ENCODE results near the gene CHRDL1.
"Not testable (repeated sequence)": the region's sequence is repeated elsewhere in the genome, so short reads cannot be mapped to it uniquely, and the experiment has no call there.

CHRDL1 gene, protein sequence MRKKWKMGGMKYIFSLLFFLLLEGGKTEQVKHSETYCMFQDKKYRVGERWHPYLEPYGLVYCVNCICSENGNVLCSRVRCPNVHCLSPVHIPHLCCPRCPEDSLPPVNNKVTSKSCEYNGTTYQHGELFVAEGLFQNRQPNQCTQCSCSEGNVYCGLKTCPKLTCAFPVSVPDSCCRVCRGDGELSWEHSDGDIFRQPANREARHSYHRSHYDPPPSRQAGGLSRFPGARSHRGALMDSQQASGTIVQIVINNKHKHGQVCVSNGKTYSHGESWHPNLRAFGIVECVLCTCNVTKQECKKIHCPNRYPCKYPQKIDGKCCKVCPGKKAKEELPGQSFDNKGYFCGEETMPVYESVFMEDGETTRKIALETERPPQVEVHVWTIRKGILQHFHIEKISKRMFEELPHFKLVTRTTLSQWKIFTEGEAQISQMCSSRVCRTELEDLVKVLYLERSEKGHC

DNA sequence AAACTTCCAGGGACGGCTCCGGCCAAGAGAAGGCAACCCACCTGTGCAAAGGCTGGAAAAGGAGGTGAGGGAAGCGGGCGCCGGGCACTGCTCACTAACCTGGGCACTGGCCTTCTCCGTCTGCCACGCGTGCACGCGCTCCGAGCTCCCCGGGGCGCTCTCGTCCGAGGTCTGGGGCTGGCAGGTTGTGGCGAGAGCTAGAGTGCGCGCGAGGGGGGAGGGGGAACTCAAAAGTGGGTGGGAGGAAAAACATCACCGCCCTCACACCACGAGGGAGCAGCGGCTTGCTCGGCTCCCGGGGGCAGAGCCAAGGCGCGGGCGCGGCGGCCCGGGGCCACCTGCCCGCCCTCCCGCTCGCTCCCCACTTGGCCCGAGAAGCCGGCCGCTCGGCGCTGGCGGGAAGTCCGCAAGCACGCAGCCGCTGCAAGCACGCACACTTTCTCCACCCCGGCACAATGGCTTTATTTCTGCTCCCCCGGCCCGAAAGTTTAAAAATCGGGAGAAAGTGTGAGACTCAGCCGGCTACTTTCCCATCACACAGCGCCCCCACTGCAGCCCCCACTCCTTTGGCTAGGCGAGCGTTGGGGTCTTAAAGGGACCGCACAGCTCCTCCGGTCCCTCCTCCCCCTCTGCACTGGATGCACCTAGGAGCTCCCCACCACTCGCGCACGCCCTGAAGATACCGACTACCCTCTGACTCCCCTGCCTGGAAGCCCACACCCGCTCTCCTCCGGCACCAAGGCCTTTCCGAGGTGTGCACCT, at the start of gene CHRDL1:
Gene CHRDL1 (minus strand): TSS at position 173 of the 762 bp plus-strand sequence. CDS start 3,636 bp downstream, outside the sequence.
- DNase-seq (ENCODE audit: low read depth in 2 of 2) = no peak

- no peak for DNase-seq (ENCODE audit: low read depth in 2 of 2)
Observed at GRCh38 chrX:110836982-110837381, 41.4 kb upstream of the CHRDL1 start.

DNA sequence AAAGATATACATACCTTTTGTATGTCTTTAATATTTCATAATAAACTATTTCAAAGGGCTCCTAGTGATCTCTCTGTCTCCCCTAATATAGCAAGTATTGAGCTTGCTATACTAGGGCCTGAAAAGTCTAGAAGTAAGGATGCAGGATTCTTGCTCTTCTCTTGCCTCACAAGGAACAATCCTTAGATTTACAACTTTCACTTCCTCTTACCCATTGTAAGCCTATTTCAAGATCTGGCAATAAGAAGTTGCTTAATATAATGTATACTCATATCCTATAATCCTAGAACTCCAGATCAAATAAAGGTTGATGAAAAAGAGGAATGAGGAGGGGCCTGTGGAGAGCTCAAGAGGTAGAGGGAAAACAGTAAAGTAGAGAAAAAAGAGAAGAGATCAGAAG, 40.8 kb upstream of the CHRDL1 start:
- DNase-seq (ENCODE audit: low read depth in 2 of 2) = no peak

- no peak for DNase-seq (ENCODE audit: low read depth in 2 of 2)
Observed at GRCh38 chrX:110836001-110836400, 40.4 kb upstream of the CHRDL1 start.

DNA sequence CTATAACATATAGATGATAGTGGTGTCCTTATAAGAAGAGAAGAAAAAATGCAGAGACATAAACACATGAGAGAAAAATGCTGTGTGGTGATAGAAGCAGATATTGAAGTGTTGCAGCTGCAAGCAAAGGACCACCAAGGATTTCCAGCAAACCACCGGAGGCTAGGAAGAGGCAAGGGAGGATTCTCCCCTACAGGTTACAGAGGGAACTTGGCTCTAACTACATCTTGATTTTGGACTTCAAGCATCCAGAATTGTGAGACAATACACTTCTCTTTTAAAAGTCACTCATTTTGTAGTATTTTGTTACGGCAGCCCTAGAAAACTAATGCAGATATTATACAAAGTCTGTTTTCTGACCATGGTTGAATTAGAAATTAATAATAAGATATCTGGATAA, 30.4 kb upstream of the CHRDL1 start:
- DNase-seq (ENCODE audit: low read depth in 2 of 2) = no peak

- not testable (repeated sequence) for DNase-seq (ENCODE audit: low read depth in 2 of 2)
Observed at GRCh38 chrX:110816543-110816942, 20.9 kb upstream of the CHRDL1 start.

GRCh38 chrX:110806145-110806544, 10.5 kb upstream of the CHRDL1 start:
- DNase-seq (ENCODE audit: low read depth in 2 of 2) = no peak

DNA sequence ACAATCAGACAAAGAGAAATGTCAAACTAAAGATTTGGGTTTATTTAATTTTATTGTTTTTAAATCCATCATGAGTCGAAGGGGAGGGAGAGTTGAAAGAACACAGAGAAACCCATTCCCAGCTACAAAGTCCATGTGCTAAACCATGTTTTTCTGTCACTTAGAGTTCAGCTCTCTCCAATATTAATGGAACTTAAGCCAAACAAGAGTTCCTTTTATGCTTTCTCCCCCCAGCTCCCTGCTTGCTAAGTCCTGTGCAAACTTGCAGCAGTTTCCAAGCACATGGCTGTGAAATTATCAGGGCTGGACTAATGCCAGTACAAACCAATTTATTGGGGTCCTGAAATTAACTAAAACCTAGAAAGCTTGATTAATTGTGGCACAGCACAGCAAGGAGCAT, 9.7 kb upstream of the CHRDL1 start:
- no peak for DNase-seq (ENCODE audit: low read depth in 2 of 2)

DNA sequence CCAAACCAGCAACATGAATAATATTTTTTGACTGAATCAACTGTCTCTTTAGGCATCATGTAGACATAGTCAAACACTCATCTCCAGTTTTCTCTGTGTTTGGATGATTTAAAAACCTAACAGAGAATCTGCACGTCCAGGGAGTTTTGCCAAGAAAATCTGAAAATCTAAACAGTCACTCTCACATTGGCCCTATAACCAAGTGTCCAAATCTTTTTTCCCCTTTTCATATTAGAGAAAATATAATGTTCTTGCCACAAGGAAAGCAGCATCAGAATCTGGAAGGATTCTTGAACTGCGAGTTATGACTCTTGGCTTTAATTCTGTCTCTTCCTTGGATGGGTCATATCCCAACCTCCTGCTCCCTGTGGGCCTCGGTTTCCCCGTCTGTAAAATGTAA, 8.8 kb upstream of the CHRDL1 start:
- no peak for DNase-seq (ENCODE audit: low read depth in 2 of 2)

GRCh38 chrX:110803506-110803905, 7.9 kb upstream of the CHRDL1 start:
- no peak for DNase-seq (ENCODE audit: low read depth in 2 of 2)

DNA sequence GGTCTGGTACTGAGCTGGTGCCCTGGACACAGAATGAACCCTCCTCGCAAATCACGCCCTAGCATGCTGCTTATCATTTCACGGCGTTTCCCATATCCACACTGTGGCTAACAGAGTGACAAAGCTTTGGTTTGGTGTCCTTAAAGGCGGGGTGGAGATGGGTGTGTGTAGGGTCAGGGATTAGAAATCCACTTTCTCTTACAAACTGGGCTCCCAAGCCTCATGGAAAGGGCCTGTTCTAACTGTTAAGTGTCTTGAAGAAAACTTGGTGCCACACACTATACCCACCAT, 735 bp upstream of the CHRDL1 start:
- DNase-seq (ENCODE audit: low read depth in 2 of 2) = no peak

DNA sequence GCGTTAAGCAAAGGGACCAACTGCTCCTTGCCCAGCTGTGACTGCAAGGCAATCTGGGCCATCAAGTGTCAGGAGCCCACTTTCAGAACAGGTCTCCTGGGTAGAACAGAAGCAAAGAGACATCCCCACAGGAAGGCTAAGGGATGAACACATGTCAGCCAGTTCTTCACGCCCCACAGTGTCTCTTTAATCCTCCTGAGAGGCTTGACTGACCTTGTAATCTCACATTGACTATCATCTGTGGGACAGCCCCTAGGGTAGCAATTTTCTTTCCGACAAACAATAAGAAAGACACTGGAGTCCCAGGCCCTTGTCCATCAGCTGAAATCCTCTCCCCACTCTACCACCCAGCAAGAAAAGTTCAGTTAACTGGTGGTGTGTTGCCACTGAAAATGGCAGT, 1.0 kb downstream of the CHRDL1 start:
- DNase-seq (ENCODE audit: low read depth in 2 of 2) = no peak

DNA sequence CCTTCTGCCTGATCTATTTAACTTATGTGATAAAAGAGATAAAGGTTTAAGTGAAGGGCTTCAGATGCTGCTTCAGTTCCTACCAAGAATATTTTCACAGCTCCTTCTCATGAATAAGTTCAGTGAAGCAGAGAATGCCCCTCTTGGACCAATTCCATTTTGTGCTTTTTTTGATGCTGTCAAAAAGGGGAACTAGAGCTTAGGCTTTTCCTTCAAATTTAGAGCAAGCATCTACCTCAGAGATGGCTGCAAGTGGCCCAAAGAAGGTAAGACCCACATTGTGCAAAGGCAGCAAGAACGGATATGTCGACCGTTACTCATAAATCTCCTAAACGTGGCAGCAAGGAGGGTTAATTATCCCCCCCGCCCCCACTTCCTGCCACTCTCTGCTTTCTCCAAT, 4.5 kb downstream of the CHRDL1 start:
- DNase-seq (ENCODE audit: low read depth in 2 of 2) = no peak

- no peak for DNase-seq (ENCODE audit: low read depth in 2 of 2)
Observed at GRCh38 chrX:110786486-110786885, 9.1 kb downstream of the CHRDL1 start.

DNA sequence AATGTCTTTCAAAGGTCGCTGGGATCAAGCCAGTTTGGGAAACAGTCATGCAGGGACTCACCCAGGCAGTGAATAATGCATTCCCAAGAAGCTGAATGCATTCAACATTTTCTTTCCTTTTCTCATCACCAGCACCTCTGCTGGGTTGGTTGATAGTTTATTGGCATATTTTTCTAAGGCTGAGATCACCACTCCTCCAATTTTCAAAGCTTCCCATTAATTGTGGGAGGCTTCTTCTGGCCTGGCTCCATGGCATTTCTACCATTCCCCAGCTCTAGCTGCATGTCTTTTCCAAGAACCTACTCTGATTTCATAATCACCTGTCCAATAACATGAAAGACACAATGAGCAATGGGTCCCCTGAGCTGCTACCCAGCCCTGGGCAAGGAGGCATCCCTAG, 35.8 kb downstream of the CHRDL1 start:
- DNase-seq (ENCODE audit: low read depth in 2 of 2) = no peak

GRCh38 chrX:110758781-110759422, 36.7 kb downstream of the CHRDL1 start:
- DNase-seq (ENCODE audit: low read depth in 2 of 2) = no peak

GRCh38 chrX:110755611-110756010, 40.0 kb downstream of the CHRDL1 start:
- DNase-seq (ENCODE audit: low read depth in 2 of 2) = no peak

DNA sequence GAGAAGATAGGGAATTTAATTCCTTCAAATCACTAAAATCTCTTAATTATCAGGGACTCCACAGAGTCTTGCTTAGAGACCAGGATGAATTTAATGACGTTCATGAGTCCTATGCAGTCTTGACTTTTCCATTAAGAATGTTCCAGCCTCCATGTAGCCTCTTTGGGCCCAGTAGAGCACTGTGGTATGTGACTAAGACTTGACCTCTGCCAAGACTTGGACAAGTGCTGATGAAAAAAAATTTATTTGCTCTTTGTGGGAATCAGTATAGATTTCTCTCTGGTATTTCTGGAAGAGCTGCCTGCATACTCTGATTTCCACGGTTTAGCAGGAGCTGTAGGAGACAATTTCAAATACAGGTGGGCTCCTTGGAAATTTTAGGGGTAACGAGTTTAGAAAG, 40.6 kb downstream of the CHRDL1 start:
- no peak for DNase-seq (ENCODE audit: low read depth in 2 of 2)

- no peak for DNase-seq (ENCODE audit: low read depth in 2 of 2)
Observed at GRCh38 chrX:110750526-110751189, 45.0 kb downstream of the CHRDL1 start.

DNA sequence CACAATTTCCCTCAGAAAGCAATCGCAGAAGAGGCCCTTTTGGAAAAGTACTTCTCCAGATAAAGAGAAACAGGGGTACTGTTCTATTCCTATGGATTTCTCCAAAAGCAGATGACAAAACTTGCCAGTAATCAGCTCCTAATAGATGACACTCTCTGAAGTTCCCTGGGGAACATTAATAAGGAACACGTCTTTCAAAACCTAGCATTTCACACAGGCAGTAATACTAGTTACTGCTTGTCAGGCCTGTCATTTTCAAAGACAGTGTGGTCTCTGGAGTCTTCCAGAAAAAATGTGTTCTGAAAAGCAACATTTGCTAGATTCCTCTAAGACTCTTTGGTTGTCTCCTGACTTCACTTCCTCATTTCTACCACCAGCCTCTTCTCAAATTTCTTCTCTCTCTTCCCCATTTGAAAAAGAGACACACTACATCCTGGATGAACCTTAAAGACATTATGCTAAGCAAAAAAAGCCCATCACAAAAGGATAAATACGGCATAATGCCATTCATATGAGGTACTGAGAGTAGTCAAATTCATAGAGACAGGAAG, 47.3 kb downstream of the CHRDL1 start:
- DNase-seq (ENCODE audit: low read depth in 2 of 2) = no peak

DNA sequence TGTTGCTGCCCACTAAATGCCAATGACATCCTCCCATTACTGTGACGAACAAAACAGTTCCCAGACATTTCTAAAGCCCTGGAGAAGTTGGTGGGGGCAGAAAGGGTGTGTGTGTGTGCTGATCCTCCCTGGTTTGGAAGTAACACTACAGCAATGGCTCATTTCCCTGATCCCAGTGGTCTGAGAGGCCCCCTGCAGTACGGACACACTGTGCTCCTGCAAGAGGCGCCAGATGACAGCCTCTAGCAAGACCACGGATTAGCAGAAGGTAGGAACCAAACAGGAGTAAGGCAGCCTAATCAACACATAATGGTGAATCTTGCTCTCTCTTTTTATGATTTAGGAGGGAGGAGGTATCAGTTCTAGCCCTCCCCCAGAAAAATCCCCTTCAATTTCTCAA, 49.6 kb downstream of the CHRDL1 start:
- DNase-seq (ENCODE audit: low read depth in 2 of 2) = no peak

DNA sequence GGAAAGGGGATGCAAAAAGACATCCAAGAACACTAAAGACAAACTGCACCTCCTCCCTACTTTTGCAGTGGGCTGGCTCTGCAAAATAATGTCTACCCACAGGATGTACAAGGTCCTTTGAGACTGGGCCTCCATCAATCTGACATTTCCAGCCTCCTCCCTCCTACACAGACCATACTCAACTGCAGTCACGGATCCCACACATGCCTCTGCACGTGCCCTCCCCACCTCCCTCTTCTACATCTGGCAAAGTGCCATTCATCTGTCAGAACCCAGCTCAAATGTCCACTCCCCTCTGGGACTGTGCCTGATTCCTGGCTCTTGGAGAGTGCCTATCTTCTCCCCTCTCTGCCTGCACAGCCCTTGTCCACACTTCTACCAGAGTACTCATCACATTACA, 50.3 kb downstream of the CHRDL1 start:
- DNase-seq (ENCODE audit: low read depth in 2 of 2) = no peak

All from stimulated activated CD8-positive, alpha-beta memory T cell treated with anti-CD3 and anti-CD28 coated beads, Interleukin-15, amount 100 ng/mL, for 4 hours (primary cell).